Stimulated activated naive CD8-positive, alpha-beta T cell treated with anti-CD3 and anti-CD28 coated beads, Interleukin-15, Interleukin-2, amounts not matched to agents 100 U/mL and 50 U/mL, for 24 hours (primary cell): ENCODE results near the gene ONECUT2.

ENCODE experiments used
- ATAC-seq: fragments of 150-1000 bp; cut with Tn5 transposase; one replicate; pipeline ENCODE4 v1.10.0; 2021
- DNase-seq: peaks from one replicate; pipeline ENCODE4 v3.0.0; 2021

Gene ONECUT2

DNA sequence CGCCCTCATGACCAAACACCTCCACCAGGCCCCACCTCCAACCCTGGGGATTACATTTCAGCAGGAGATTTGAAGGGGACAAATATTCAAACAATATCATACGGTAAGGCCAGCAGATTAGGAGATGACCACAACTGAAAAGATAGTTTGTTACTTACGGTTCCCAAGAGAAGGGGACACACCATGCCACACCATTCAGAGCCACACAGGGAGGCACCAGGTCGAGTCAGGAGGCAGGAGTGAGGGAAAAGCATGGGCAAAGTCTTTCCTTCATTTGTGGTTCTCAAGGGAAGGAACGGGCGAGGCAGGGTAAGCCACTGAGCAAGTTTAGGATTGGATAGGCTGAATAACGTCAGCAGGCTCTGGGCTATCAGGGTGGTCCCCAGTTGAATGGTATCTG lies 94.0 kb downstream of the ONECUT2 start:
- ATAC-seq (no peak), DNase-seq (no peak)

DNA sequence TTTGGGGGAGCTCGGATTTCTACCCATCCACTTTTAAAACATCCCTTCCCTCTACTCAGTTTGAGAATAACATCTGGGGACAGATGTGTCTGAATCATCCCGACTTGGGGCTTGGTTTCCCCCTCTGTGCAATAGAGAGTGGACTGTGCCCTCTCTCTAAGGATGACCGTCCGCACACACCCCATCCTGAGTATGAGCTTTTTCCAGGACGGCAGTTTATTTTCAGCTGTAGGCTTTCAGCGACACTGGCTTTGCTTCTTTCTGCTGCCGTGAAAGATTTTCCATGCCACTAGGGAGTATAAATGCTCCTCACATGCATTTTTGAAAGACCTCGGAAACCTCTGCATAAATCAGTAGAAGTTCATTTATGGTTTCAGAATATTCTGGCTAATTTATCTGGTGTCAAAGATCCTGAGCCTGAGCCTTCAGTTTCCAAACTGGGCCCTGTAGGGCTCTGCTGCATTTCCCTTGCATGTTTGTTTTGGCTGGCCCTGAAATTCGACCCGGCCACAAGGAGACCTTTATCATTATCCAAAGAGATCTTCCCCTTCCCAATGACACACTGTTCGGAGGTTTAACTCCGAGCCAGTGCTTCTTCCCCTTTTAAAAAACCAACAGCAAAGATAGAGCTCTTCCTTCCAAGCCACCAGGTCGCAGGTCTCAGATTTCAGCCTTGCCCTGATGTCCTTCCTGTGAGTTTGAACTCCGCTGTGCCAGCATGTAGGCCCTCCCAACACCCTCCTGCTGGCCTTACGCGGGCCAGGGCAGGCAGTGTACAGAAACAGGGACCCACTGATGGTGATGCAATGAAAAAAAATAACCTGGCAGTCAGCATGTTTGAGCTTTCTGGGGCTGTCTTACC lies 98.1 kb downstream of the ONECUT2 start:
- DNase-seq (no peak), ATAC-seq (no peak)

DNA sequence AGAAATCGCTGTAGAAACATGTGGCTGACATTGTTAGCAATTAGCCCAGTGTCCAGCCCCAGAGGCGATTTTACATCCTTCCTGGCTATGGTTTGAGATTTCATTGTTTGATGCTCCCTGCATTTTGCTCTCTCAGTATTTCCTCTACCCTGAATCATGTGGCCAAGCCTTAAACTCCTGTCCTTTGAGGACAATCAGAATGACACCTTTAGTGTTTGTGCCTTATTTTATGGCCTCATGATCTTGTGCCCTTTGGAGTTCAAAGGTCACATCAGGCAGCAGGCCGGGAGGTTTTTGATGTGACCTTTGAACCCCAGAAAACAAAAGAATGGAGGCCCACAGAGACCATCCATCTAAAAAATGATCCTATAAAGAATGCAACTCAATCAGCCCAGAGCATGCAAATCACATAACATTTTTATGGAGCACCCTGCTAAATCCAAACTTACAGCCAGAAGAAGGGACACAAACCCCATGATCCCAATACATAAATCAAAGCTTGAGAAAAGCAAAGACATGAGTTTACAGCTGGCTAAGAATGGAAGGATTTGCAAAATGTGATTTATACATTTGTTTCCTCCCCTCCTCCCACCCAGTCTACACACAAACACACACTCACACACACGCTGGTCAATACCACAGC lies 98.8 kb downstream of the ONECUT2 start:
- DNase-seq, result no peak
- ATAC-seq, result no peak

DNA sequence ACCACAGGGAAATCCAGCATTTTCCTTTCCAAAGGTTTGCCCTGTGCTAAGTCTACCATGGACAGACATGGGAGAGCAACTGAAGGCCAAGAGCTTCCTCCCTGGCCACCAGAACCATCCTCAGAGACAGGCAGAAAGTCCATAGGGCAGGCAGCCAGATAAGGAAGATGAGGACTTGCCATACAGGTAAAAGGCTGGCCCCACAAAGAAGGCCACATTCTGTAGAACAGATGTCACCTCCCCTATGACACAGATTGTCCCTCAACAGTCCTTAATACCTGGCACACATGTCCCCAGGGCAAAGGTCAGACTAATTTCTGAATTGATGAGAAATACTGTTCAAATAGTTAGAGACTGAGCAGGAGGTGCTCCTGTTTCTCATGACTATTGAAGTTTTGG lies 99.3 kb downstream of the ONECUT2 start:
- ATAC-seq, result no peak
- no peak for DNase-seq

DNA sequence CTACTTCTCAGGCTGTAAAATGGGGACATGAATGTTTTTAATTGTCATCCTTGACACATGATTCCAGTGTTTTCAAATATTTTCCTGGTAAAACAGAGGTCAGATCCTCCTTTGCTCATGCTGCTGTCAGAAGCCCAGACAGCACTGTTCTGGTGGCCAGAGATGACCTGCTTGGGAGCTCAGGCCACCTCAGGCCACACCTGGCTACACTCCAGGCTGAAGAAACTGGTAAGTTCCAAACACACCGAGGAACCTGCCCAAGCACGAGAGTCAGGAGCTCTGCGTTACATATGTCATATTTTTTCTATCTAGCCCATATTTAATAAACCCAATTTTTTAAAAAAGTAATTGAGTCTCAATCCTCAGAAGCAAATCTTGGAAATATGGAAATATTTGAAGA lies 103.4 kb downstream of the ONECUT2 start:
- DNase-seq, result no peak
- ATAC-seq, result no peak

DNA sequence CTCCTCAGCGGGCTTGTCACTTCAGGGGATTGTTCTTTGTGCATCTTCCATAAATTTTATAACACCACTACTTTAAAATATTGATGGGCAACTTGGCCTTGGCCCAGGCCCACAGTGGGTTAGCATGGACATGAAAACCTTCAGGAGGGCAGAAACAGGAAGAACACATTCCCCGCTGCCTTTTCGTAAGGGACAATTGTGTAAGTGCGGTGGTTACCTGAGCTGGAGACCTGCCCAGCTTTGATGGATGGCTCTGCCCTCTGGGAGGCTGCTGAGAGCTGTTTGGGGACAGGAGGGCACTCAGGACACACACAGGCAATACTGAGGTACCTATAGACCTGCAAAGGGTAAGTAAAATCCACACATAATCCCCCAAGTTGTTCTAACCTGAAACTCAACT lies 104.5 kb downstream of the ONECUT2 start:
- DNase-seq (no peak), ATAC-seq (no peak)
